ENCODE results near the gene SLC44A3. TPM values are rescaled to one million over a fixed set of nuclear protein-coding genes. Genes with fewer than 3 reads are reported as not detected.

SLC44A3 gene
- total and polyA plus RNA-seq, 2 of the 13 experiments (the other 11 are each of a cell fraction or from before 2014, with no cell fraction given) = 6.8 to 14.1 TPM

DNA sequence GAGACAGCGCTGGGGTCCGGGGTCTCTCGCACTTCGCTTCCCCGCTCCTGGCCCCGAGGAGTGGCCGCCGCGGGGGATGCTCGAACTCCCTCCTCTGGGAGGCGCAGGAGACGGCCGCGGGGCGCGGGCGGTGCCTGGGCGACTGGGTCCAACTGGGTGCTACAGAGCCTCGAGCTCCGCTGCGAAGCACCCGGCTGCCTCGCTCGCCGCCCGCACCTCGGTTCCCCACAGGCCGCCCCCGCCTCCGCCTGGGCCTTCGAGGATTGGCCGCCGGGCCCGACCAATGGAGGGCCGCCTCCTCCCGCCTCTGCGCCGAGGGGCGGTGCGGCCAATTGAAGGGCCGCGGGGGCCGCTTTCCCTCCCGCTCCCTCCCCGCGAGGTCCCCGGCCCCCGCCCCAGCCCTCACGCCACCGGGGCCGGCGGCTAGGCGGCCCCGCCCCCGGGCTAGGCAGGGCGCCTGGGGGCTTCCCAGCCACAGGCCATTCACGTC is 106.8 kb downstream of the SLC44A3 start, which contains the start of gene CNN3 (continued):
- TF ChIP-seq MXI1 (IDR thresholded peaks at IDR 0.05; ENCODE audit: borderline replicate concordance, low read depth, low read length) (peak; percentile 59; the same call in 1 of the 3 replicates), ZFP36L1 (CRISPR knock-in tag; IDR thresholded peaks at IDR 0.05) (0 out of 2 replicates have a peak, but pooled peaks have one; percentile 5), ZNF264 (CRISPR knock-in tag; IDR thresholded peaks at IDR 0.05) (0 out of 2 replicates have a peak, but pooled peaks have one; percentile 40), EEA1 (CRISPR knock-in tag; IDR thresholded peaks at IDR 0.05; ENCODE audit: borderline replicate concordance) (no peak), KMT2A (CRISPR knock-in tag; IDR thresholded peaks at IDR 0.05) (peak; percentile 46; the same call in 1 of the 2 replicates), HES4 (CRISPR knock-in tag; IDR thresholded peaks at IDR 0.05; ENCODE audit: borderline replicate concordance) (0 out of 2 replicates have a peak, but pooled peaks have one; percentile 27), CC2D1A (CRISPR knock-in tag; IDR thresholded peaks at IDR 0.05) (0 out of 2 replicates have a peak, but pooled peaks have one; percentile 44), KMT2B (CRISPR knock-in tag; IDR thresholded peaks at IDR 0.05) (0 out of 2 replicates have a peak, but pooled peaks have one; percentile 46), ZNF556 (CRISPR knock-in tag; IDR thresholded peaks at IDR 0.05; ENCODE audit: borderline replicate concordance) (peak; percentile 45), ZMAT5 (CRISPR knock-in tag; IDR thresholded peaks at IDR 0.05; ENCODE audit: borderline replicate concordance, low read depth) (no peak), ZNF282 (IDR thresholded peaks at IDR 0.05; ENCODE audit: partially characterized antibody) (no peak), HMG20B (CRISPR knock-in tag; conservative IDR thresholded peaks at IDR 0.05) (peak; percentile 38; the same call in 1 of the 2 replicates), SIN3A (IDR thresholded peaks at IDR 0.05; ENCODE audit: borderline replicate concordance, low read depth, low read length) (peak; percentile 52; the same call in 1 of the 2 replicates), KLF16 (CRISPR knock-in tag; IDR thresholded peaks at IDR 0.05) (peak in 1 of 2 experiments; percentile 56; a peak in 2 of 4 replicates), SPEN (CRISPR knock-in tag; IDR thresholded peaks at IDR 0.05; ENCODE audit: low read depth) (peak; percentile 42; the same call in 1 of the 2 replicates), ZSCAN9 (CRISPR knock-in tag; IDR thresholded peaks at IDR 0.05; ENCODE audit: borderline replicate concordance) (peak; percentile 19; the same call in 1 of the 2 replicates), IRF2 (CRISPR knock-in tag; IDR thresholded peaks at IDR 0.05) (0 out of 2 replicates have a peak, but pooled peaks have one; percentile 16), ZSCAN31 (CRISPR knock-in tag; IDR thresholded peaks at IDR 0.05; ENCODE audit: low read depth) (no peak; the same call in 1 of the 2 replicates), ZNF660 (CRISPR knock-in tag; IDR thresholded peaks at IDR 0.05; ENCODE audit: borderline replicate concordance, low read depth) (0 out of 2 replicates have a peak, but pooled peaks have one; percentile 5), NFYB (CRISPR knock-in tag; IDR thresholded peaks at IDR 0.05) (peak; percentile 73), MXD3 (CRISPR knock-in tag; IDR thresholded peaks at IDR 0.05) (peak; percentile 70; the same call in 1 of the 2 replicates), NONO (IDR thresholded peaks at IDR 0.05) (no peak), NONO (CRISPR knock-in tag; conservative IDR thresholded peaks at IDR 0.05) (no peak; the same call in 1 of the 2 replicates), ZNF547 (CRISPR knock-in tag; IDR thresholded peaks at IDR 0.05) (peak; percentile 53), KAT8 (CRISPR knock-in tag; IDR thresholded peaks at IDR 0.05) (peak; percentile 44; the same call in 1 of the 2 replicates), ZNF562 (CRISPR knock-in tag; IDR thresholded peaks at IDR 0.05; ENCODE audit: borderline replicate concordance) (no peak)
- TF ChIP-seq, protein P1, sequence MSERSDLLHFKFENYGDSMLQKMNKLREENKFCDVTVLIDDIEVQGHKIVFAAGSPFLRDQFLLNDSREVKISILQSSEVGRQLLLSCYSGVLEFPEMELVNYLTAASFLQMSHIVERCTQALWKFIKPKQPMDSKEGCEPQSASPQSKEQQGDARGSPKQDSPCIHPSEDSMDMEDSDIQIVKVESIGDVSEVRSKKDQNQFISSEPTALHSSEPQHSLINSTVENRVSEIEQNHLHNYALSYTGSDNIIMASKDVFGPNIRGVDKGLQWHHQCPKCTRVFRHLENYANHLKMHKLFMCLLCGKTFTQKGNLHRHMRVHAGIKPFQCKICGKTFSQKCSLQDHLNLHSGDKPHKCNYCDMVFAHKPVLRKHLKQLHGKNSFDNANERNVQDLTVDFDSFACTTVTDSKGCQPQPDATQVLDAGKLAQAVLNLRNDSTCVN (CRISPR knock-in tag; IDR thresholded peaks at IDR 0.05; ENCODE audit: borderline replicate concordance) = 0 out of 2 replicates have a peak, but pooled peaks have one; percentile 46
- TF ChIP-seq, protein P2, sequence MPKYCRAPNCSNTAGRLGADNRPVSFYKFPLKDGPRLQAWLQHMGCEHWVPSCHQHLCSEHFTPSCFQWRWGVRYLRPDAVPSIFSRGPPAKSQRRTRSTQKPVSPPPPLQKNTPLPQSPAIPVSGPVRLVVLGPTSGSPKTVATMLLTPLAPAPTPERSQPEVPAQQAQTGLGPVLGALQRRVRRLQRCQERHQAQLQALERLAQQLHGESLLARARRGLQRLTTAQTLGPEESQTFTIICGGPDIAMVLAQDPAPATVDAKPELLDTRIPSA (CRISPR knock-in tag; IDR thresholded peaks at IDR 0.05; ENCODE audit: borderline replicate concordance) = 0 out of 2 replicates have a peak, but pooled peaks have one; percentile 69

Measured in HepG2 (cell line).